WTC11 (cell line): Measurements from ENCODE around the gene AQP1. TPM values are rescaled to one million over a fixed set of nuclear protein-coding genes. Genes with fewer than 3 reads are reported as not detected.

Experiments used
- ATAC-seq: fragments of 200-7000 bp; cut with Tn5 transposase; 2 replicates; pipeline ENCODE4 v1.10.0; 2021; ENCODE audit warnings: mild to moderate bottlenecking, moderate library complexity
- CTCF ChIA-PET: fragments of 300-600 bp; sonication (Branson Sonifier 250); formaldehyde crosslinking; loops from one replicate; lab custom pipeline; 2021; ENCODE audit warnings: antibody characterized with exemption; lab: Charles Lee
- POLR2A ChIA-PET: fragments of 350-600 bp; sonication (Branson Sonifier 250); formaldehyde crosslinking; loops from one replicate; lab custom pipeline; 2021; ENCODE audit warnings: antibody characterized with exemption; lab: Charles Lee
- DNase-seq: peaks from one replicate; pipeline ENCODE4 v3.0.0; 2021; ENCODE audit warnings: low spot score
- H3K27ac Mint-ChIP-seq: 2 replicates; pipeline ENCODE4 v1.8.0; 2021; ENCODE audit warnings: mixed read lengths
- H3K27me3 Mint-ChIP-seq: 2 replicates; pipeline ENCODE4 v1.8.0; 2021; ENCODE audit warnings: low read depth, mild to moderate bottlenecking, moderate library complexity, mixed read lengths
- H3K36me3 Mint-ChIP-seq: 2 replicates; pipeline ENCODE4 v1.8.0; 2021; ENCODE audit warnings: mixed read lengths
- H3K4me1 Mint-ChIP-seq: 2 replicates; pipeline ENCODE4 v1.8.0; 2022; ENCODE audit warnings: mixed read lengths
- H3K4me3 Mint-ChIP-seq: 2 replicates; pipeline ENCODE4 v1.8.0; 2021; ENCODE audit warnings: mild to moderate bottlenecking, moderate library complexity, mixed read lengths
- H3K9me3 Mint-ChIP-seq: 2 replicates; pipeline ENCODE4 v1.8.0; 2021; ENCODE audit warnings: mixed read lengths
- ATF1 ChIP-seq: sonication (generic); formaldehyde crosslinking; IDR thresholded peaks from 2 replicates; pipeline ENCODE4 v1.8.1; 2023; ENCODE audit warnings: mild to moderate bottlenecking, moderate library complexity, missing genetic modification reagents
- ATF2 ChIP-seq: sonication (generic); formaldehyde crosslinking; IDR thresholded peaks from 2 replicates; pipeline ENCODE4 v1.8.1; 2022; ENCODE audit warnings: low read depth, missing genetic modification reagents, borderline replicate concordance
- CREM ChIP-seq: sonication (generic); formaldehyde crosslinking; IDR thresholded peaks from 2 replicates; pipeline ENCODE4 v1.8.1; 2022; ENCODE audit warnings: mild to moderate bottlenecking, missing genetic modification reagents, moderate library complexity
- EMX1 ChIP-seq: fragments of 250-450 bp; sonication (Bioruptor Pico); IDR thresholded peaks from 2 replicates; pipeline ENCODE4 v1.8.0; 2021; ENCODE audit warnings: mild to moderate bottlenecking
- FOXJ3 ChIP-seq: sonication (generic); formaldehyde crosslinking; IDR thresholded peaks from 2 replicates; pipeline ENCODE4 v1.9.0; 2021; ENCODE audit warnings: missing genetic modification reagents, mild to moderate bottlenecking, borderline replicate concordance
- IRF1 ChIP-seq: sonication (generic); formaldehyde crosslinking; IDR thresholded peaks from 2 replicates; pipeline ENCODE4 v1.8.0; 2023; ENCODE audit warnings: missing genetic modification reagents
- IRF2 ChIP-seq: sonication (generic); formaldehyde crosslinking; IDR thresholded peaks from 2 replicates; pipeline ENCODE4 v1.8.0; 2022; ENCODE audit warnings: low read depth, missing genetic modification reagents, borderline replicate concordance
- JUN ChIP-seq: sonication (generic); formaldehyde crosslinking; IDR thresholded peaks from 2 replicates; pipeline ENCODE4 v1.8.0; 2023; ENCODE audit warnings: mild to moderate bottlenecking, missing genetic modification reagents
- MXD4 ChIP-seq: fragments of 250-450 bp; sonication (Bioruptor Pico); IDR thresholded peaks from 2 replicates; pipeline ENCODE4 v1.8.0; 2021; ENCODE audit warnings: mild to moderate bottlenecking, moderate library complexity, borderline replicate concordance
- NFATC4 ChIP-seq: fragments of 250-450 bp; sonication (Bioruptor Pico); IDR thresholded peaks from 2 replicates; pipeline ENCODE4 v1.9.0; 2021; ENCODE audit warnings: mild to moderate bottlenecking
- NFYB ChIP-seq: sonication (generic); formaldehyde crosslinking; conservative IDR thresholded peaks from 2 replicates; pipeline ENCODE4 v1.8.0; 2022; ENCODE audit warnings: low read depth, missing genetic modification reagents
- NR1H2 ChIP-seq: sonication (generic); formaldehyde crosslinking; IDR thresholded peaks from 2 replicates; pipeline ENCODE4 v1.9.0; 2021; ENCODE audit warnings: mild to moderate bottlenecking, moderate library complexity, missing genetic modification reagents
- NR2C2 ChIP-seq: sonication (generic); formaldehyde crosslinking; IDR thresholded peaks from 2 replicates; pipeline ENCODE4 v1.8.0; 2022; ENCODE audit warnings: mild to moderate bottlenecking, missing genetic modification reagents
- SMAD3 ChIP-seq: sonication (generic); formaldehyde crosslinking; IDR thresholded peaks from 2 replicates; pipeline ENCODE4 v1.8.0; 2022; ENCODE audit warnings: missing genetic modification reagents, mild to moderate bottlenecking, borderline replicate concordance
- SMAD4 ChIP-seq: sonication (generic); formaldehyde crosslinking; IDR thresholded peaks from 2 replicates; pipeline ENCODE4 v1.8.0; 2022; ENCODE audit warnings: mild to moderate bottlenecking, missing genetic modification reagents
- TCF7 ChIP-seq: sonication (generic); formaldehyde crosslinking; IDR thresholded peaks from 2 replicates; pipeline ENCODE4 v1.8.0; 2022; ENCODE audit warnings: mild to moderate bottlenecking, low read depth, missing genetic modification reagents, moderate library complexity
- USF2 ChIP-seq: sonication (generic); formaldehyde crosslinking; IDR thresholded peaks from 2 replicates; pipeline ENCODE4 v1.8.1; 2023; ENCODE audit warnings: mild to moderate bottlenecking, missing genetic modification reagents, moderate library complexity
- ZNF263 ChIP-seq: sonication (generic); formaldehyde crosslinking; IDR thresholded peaks from 2 replicates; pipeline ENCODE4 v1.8.1; 2022; ENCODE audit warnings: low read depth, mild to moderate bottlenecking, moderate library complexity, missing genetic modification reagents
- ZNF396 ChIP-seq: fragments of 250-450 bp; sonication (Bioruptor Pico); IDR thresholded peaks from 2 replicates; pipeline ENCODE4 v1.8.0; 2021; ENCODE audit warnings: mild to moderate bottlenecking, moderate library complexity, borderline replicate concordance
- ZNF671 ChIP-seq: fragments of 250-450 bp; sonication (Bioruptor Pico); IDR thresholded peaks from 2 replicates; pipeline ENCODE4 v1.8.0; 2021; ENCODE audit warnings: mild to moderate bottlenecking
- total RNA-seq: library from RNA; stranded (reverse); gene quantifications from 3 replicates; pipeline ENCODE4 v1.2.3, GENCODE V29; 2021
- TF ChIP-seq, protein P1 (sequence below): sonication (generic); formaldehyde crosslinking; IDR thresholded peaks from 2 replicates; pipeline ENCODE4 v1.8.1; 2023; ENCODE audit warnings: mild to moderate bottlenecking, moderate library complexity, missing genetic modification reagents
- TF ChIP-seq, protein P2 (sequence below): sonication (generic); formaldehyde crosslinking; IDR thresholded peaks from 2 replicates; pipeline ENCODE4 v1.8.1; 2023; ENCODE audit warnings: mild to moderate bottlenecking, missing genetic modification reagents, borderline replicate concordance

Gene AQP1
- total RNA-seq, 1 experiment from 2014 or later = 0.81 TPM

GRCh38 chr7:30869794-30870611, 41.6 kb upstream of the AQP1 start:
- no peak for DNase-seq
- TF ChIP-seq ATF1 (no peak), ZNF671 (no peak), ZNF396 (CRISPR knock-in tag) (no peak), NR2C2 (CRISPR knock-in tag) (no peak), ZNF263 (CRISPR knock-in tag) (no peak), USF2 (CRISPR knock-in tag) (no peak), CREM (CRISPR knock-in tag) (no peak), FOXJ3 (CRISPR knock-in tag) (no peak), JUN (CRISPR knock-in tag) (no peak), ATF2 (CRISPR knock-in tag) (no peak)
- TF ChIP-seq, protein P1, sequence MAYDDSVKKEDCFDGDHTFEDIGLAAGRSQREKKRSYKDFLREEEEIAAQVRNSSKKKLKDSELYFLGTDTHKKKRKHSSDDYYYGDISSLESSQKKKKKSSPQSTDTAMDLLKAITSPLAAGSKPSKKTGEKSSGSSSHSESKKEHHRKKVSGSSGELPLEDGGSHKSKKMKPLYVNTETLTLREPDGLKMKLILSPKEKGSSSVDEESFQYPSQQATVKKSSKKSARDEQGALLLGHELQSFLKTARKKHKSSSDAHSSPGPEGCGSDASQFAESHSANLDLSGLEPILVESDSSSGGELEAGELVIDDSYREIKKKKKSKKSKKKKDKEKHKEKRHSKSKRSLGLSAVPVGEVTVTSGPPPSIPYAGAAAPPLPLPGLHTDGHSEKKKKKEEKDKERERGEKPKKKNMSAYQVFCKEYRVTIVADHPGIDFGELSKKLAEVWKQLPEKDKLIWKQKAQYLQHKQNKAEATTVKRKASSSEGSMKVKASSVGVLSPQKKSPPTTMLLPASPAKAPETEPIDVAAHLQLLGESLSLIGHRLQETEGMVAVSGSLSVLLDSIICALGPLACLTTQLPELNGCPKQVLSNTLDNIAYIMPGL (CRISPR knock-in tag) = no peak
- TF ChIP-seq, all 79 proteins: peak for 0
- H3K36me3 Mint-ChIP-seq = peaks cover 2% of the 10 kb centered on the region; the same call in 1 of the 2 replicates
- POLR2A ChIA-PET = no interaction called here
- no peaks in the 10 kb centered on the region for H3K27me3 Mint-ChIP-seq
- no peak overlapping the region for H3K27ac Mint-ChIP-seq
- CTCF ChIA-PET = interaction anchor here (1.1 to 1.2 kb wide), 2 partner anchors 38 to 68 kb away, joined by 5 read pairs; no protein-coding TSS in a partner anchor
- no peak for ATAC-seq
- H3K4me1 Mint-ChIP-seq = no peaks in the 10 kb centered on the region
- no peaks in the 10 kb centered on the region for H3K9me3 Mint-ChIP-seq
- no peak overlapping the region for H3K4me3 Mint-ChIP-seq

DNA sequence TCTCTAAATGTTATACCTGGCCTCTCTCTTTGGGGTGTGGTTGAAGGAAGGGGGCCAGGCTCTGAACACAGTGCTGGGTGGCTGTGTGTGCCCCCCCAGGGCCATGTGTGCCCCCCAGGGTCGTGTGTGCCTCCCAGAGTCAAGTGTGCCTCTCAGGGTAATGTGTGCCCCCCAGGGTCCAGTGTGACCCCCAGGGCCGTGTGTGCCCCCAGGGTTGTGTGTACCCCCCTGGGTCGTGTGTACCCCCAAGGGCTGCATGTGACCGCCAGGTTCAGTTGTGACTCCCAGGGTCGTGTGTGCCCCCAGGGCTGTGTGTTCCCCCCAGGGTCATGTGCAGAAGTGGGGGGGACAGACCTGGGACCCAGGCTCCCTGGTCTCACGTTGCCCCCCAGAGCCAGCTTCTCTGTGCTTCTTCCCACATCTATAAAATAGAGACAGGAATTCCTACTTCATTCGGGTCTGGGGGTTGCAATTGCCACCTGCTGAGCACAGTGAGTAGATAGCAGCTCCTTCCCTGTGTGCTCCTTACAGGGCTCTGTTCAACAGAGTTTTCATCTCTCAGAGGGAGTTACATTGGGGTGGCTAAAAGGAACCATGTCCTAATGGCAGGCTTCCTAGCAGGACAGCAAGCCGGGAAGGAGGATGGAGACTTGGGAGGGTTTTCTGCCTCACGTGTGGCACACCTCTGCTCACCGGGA, 40.7 kb upstream of the AQP1 start:
- Mint-ChIP-seq H3K27me3 (no peaks in the 10 kb centered on the region; the same call in 1 of the 2 replicates), H3K4me1 (no peaks in the 10 kb centered on the region), H3K4me3 (no peak overlapping the region), H3K9me3 (0 out of 2 replicates have a peak, but pooled peaks cover 3% of the 10 kb centered on the region), H3K36me3 (peaks cover 2% of the 10 kb centered on the region; the same call in 1 of the 2 replicates), H3K27ac (no peak overlapping the region)
- TF ChIP-seq MXD4 (CRISPR knock-in tag) (no peak), SMAD3 (CRISPR knock-in tag) (no peak), ATF2 (CRISPR knock-in tag) (no peak), TCF7 (no peak), NR1H2 (CRISPR knock-in tag) (no peak), SMAD4 (no peak), IRF2 (CRISPR knock-in tag) (no peak), EMX1 (no peak), NFATC4 (CRISPR knock-in tag) (no peak), NFYB (CRISPR knock-in tag) (no peak), IRF1 (no peak)
- TF ChIP-seq, protein P2, sequence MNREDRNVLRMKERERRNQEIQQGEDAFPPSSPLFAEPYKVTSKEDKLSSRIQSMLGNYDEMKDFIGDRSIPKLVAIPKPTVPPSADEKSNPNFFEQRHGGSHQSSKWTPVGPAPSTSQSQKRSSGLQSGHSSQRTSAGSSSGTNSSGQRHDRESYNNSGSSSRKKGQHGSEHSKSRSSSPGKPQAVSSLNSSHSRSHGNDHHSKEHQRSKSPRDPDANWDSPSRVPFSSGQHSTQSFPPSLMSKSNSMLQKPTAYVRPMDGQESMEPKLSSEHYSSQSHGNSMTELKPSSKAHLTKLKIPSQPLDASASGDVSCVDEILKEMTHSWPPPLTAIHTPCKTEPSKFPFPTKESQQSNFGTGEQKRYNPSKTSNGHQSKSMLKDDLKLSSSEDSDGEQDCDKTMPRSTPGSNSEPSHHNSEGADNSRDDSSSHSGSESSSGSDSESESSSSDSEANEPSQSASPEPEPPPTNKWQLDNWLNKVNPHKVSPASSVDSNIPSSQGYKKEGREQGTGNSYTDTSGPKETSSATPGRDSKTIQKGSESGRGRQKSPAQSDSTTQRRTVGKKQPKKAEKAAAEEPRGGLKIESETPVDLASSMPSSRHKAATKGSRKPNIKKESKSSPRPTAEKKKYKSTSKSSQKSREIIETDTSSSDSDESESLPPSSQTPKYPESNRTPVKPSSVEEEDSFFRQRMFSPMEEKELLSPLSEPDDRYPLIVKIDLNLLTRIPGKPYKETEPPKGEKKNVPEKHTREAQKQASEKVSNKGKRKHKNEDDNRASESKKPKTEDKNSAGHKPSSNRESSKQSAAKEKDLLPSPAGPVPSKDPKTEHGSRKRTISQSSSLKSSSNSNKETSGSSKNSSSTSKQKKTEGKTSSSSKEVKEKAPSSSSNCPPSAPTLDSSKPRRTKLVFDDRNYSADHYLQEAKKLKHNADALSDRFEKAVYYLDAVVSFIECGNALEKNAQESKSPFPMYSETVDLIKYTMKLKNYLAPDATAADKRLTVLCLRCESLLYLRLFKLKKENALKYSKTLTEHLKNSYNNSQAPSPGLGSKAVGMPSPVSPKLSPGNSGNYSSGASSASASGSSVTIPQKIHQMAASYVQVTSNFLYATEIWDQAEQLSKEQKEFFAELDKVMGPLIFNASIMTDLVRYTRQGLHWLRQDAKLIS = no peak
- DNase-seq (no peak), ATAC-seq (no peak)
- ChIA-PET CTCF (interaction anchor here (1.0 to 1.2 kb wide), 2 partner anchors 54 to 67 kb away, joined by 3 to 5 read pairs; no protein-coding TSS in a partner anchor), POLR2A (no interaction called here)
